Measurements from ENCODE around the gene TTBK1.

Gene TTBK1

GRCh38 chr6:43303751-43304331, 60.6 kb downstream of the TTBK1 start:
- Histone ChIP-seq H2BK5ac (ENCODE audit: low read depth, low read length, poor library complexity) (no peak overlapping the region), H4K12ac (ENCODE audit: low read depth, low read length) (no peak overlapping the region), H3K27me3 (ENCODE audit: insufficient read depth, low read length) (no peaks in the 10 kb centered on the region), H3K23ac (ENCODE audit: low read length) (no peak overlapping the region), H3K14ac (ENCODE audit: low read length) (no peak overlapping the region), H3K4ac (ENCODE audit: low read depth, low read length) (no peak overlapping the region), H3K79me1 (ENCODE audit: low read length) (no peaks in the 10 kb centered on the region), H3K36me3 (ENCODE audit: control insufficient read depth in 1 of 2, insufficient read depth in 2 of 2, low read length in 2 of 2) (no peaks in the 10 kb centered on the region), H2BK120ac (ENCODE audit: insufficient read depth, low read length, poor library complexity) (no peak overlapping the region), H3K4me1 (ENCODE audit: control insufficient read depth in 1 of 2, insufficient read depth in 2 of 2, low read length in 2 of 2) (peaks cover 0 to 4% of the 10 kb centered on the region in 2 experiments), H3K27ac (ENCODE audit: low read depth, low read length) (no peak overlapping the region), H4K8ac (ENCODE audit: low read depth, low read length) (no peak overlapping the region), H2AFZ (ENCODE audit: insufficient read depth, low read length, poor library complexity) (no peak overlapping the region), H2BK12ac (ENCODE audit: low read length) (no peak overlapping the region), H3K18ac (ENCODE audit: low read length) (no peak overlapping the region), H4K91ac (ENCODE audit: low read depth, low read length) (no peak overlapping the region), H3K4me3 (ENCODE audit: low read depth, low read length) (no peak overlapping the region), H2AK5ac (ENCODE audit: low read length) (no peak overlapping the region), H3K79me2 (ENCODE audit: control insufficient read depth, insufficient read depth, low read length, poor library complexity) (no peaks in the 10 kb centered on the region), H3K9me3 (ENCODE audit: insufficient read depth, low read depth, low read length) (no peaks in the 10 kb centered on the region), H3K4me2 (ENCODE audit: low read length) (no peak overlapping the region), H3K9ac (ENCODE audit: low read length) (no peak overlapping the region)
- WGBS (ENCODE audit: extremely low coverage, insufficient coverage, insufficient read length), result no CpG with 5 or more reads among the region's 8 CpGs
- no peak for DNase-seq

- Histone ChIP-seq H3K23ac (ENCODE audit: low read length) (no peak overlapping the region), H3K9ac (ENCODE audit: low read length) (no peak overlapping the region), H3K14ac (ENCODE audit: low read length) (no peak overlapping the region), H3K36me3 (ENCODE audit: control insufficient read depth in 1 of 2, insufficient read depth in 2 of 2, low read length in 2 of 2) (no peaks in the 10 kb centered on the region), H2BK120ac (ENCODE audit: insufficient read depth, low read length, poor library complexity) (no peak overlapping the region), H4K91ac (ENCODE audit: low read depth, low read length) (no peak overlapping the region), H3K27ac (ENCODE audit: low read depth, low read length) (no peak overlapping the region), H3K27me3 (ENCODE audit: insufficient read depth, low read length) (no peaks in the 10 kb centered on the region), H3K4me2 (ENCODE audit: low read length) (no peak overlapping the region), H3K4me3 (ENCODE audit: low read depth, low read length) (no peak overlapping the region), H3K4ac (ENCODE audit: low read depth, low read length) (no peak overlapping the region), H4K12ac (ENCODE audit: low read depth, low read length) (no peak overlapping the region), H2BK12ac (ENCODE audit: low read length) (no peak overlapping the region), H2AK5ac (ENCODE audit: low read length) (no peak overlapping the region), H3K18ac (ENCODE audit: low read length) (no peak overlapping the region), H3K79me2 (ENCODE audit: control insufficient read depth, insufficient read depth, low read length, poor library complexity) (no peaks in the 10 kb centered on the region), H3K9me3 (ENCODE audit: insufficient read depth, low read depth, low read length) (no peaks in the 10 kb centered on the region), H3K4me1 (ENCODE audit: control insufficient read depth in 1 of 2, insufficient read depth in 2 of 2, low read length in 2 of 2) (peaks cover 0 to 4% of the 10 kb centered on the region in 2 experiments), H2AFZ (ENCODE audit: insufficient read depth, low read length, poor library complexity) (no peak overlapping the region), H4K8ac (ENCODE audit: low read depth, low read length) (no peak overlapping the region), H2BK5ac (ENCODE audit: low read depth, low read length, poor library complexity) (no peak overlapping the region), H3K79me1 (ENCODE audit: low read length) (no peaks in the 10 kb centered on the region)
- no CpG with 5 or more reads among the region's 3 CpGs for WGBS (ENCODE audit: extremely low coverage, insufficient coverage, insufficient read length)
- no peak for DNase-seq
Observed at GRCh38 chr6:43304361-43304760, 61.1 kb downstream of the TTBK1 start.

GRCh38 chr6:43304882-43305281, 61.6 kb downstream of the TTBK1 start:
- DNase-seq, result no peak
- H2AFZ ChIP-seq (ENCODE audit: insufficient read depth, low read length, poor library complexity), result no peak overlapping the region
- H3K4me2 ChIP-seq (ENCODE audit: low read length), result no peak overlapping the region
- H4K8ac ChIP-seq (ENCODE audit: low read depth, low read length), result no peak overlapping the region
- no peaks in the 10 kb centered on the region for H3K27me3 ChIP-seq (ENCODE audit: insufficient read depth, low read length)
- no peak overlapping the region for H2BK5ac ChIP-seq (ENCODE audit: low read depth, low read length, poor library complexity)
- H3K9me3 ChIP-seq (ENCODE audit: insufficient read depth, low read depth, low read length), result no peaks in the 10 kb centered on the region
- no peak overlapping the region for H2BK120ac ChIP-seq (ENCODE audit: insufficient read depth, low read length, poor library complexity)
- H4K12ac ChIP-seq (ENCODE audit: low read depth, low read length), result no peak overlapping the region
- H3K23ac ChIP-seq (ENCODE audit: low read length), result no peak overlapping the region
- H3K27ac ChIP-seq (ENCODE audit: low read depth, low read length), result no peak overlapping the region
- no peaks in the 10 kb centered on the region for H3K36me3 ChIP-seq (ENCODE audit: control insufficient read depth in 1 of 2, insufficient read depth in 2 of 2, low read length in 2 of 2)
- H2AK5ac ChIP-seq (ENCODE audit: low read length), result no peak overlapping the region
- no peak overlapping the region for H4K91ac ChIP-seq (ENCODE audit: low read depth, low read length)
- H3K4me1 ChIP-seq (ENCODE audit: control insufficient read depth in 1 of 2, insufficient read depth in 2 of 2, low read length in 2 of 2), result peaks cover 0 to 4% of the 10 kb centered on the region in 2 experiments
- no CpG with 5 or more reads among the region's 2 CpGs for WGBS (ENCODE audit: extremely low coverage, insufficient coverage, insufficient read length)
- H3K4ac ChIP-seq (ENCODE audit: low read depth, low read length), result no peak overlapping the region
- no peak overlapping the region for H2BK12ac ChIP-seq (ENCODE audit: low read length)
- H3K14ac ChIP-seq (ENCODE audit: low read length), result no peak overlapping the region
- H3K79me2 ChIP-seq (ENCODE audit: control insufficient read depth, insufficient read depth, low read length, poor library complexity), result no peaks in the 10 kb centered on the region
- no peak overlapping the region for H3K18ac ChIP-seq (ENCODE audit: low read length)
- H3K4me3 ChIP-seq (ENCODE audit: low read depth, low read length), result no peak overlapping the region
- no peaks in the 10 kb centered on the region for H3K79me1 ChIP-seq (ENCODE audit: low read length)
- no peak overlapping the region for H3K9ac ChIP-seq (ENCODE audit: low read length)

- Histone ChIP-seq H3K27ac (ENCODE audit: low read depth, low read length) (no peak overlapping the region), H2AK5ac (ENCODE audit: low read length) (no peak overlapping the region), H2AFZ (ENCODE audit: insufficient read depth, low read length, poor library complexity) (no peak overlapping the region), H3K27me3 (ENCODE audit: insufficient read depth, low read length) (no peaks in the 10 kb centered on the region), H3K4me1 (ENCODE audit: control insufficient read depth in 1 of 2, insufficient read depth in 2 of 2, low read length in 2 of 2) (peaks cover 0 to 4% of the 10 kb centered on the region in 2 experiments), H4K12ac (ENCODE audit: low read depth, low read length) (no peak overlapping the region), H2BK5ac (ENCODE audit: low read depth, low read length, poor library complexity) (no peak overlapping the region), H3K18ac (ENCODE audit: low read length) (no peak overlapping the region), H3K79me2 (ENCODE audit: control insufficient read depth, insufficient read depth, low read length, poor library complexity) (no peaks in the 10 kb centered on the region), H3K23ac (ENCODE audit: low read length) (no peak overlapping the region), H2BK120ac (ENCODE audit: insufficient read depth, low read length, poor library complexity) (no peak overlapping the region), H3K4ac (ENCODE audit: low read depth, low read length) (no peak overlapping the region), H2BK12ac (ENCODE audit: low read length) (no peak overlapping the region), H3K4me3 (ENCODE audit: low read depth, low read length) (no peak overlapping the region), H3K36me3 (ENCODE audit: control insufficient read depth in 1 of 2, insufficient read depth in 2 of 2, low read length in 2 of 2) (no peaks in the 10 kb centered on the region), H3K9me3 (ENCODE audit: insufficient read depth, low read depth, low read length) (no peaks in the 10 kb centered on the region), H4K91ac (ENCODE audit: low read depth, low read length) (no peak overlapping the region), H3K14ac (ENCODE audit: low read length) (no peak overlapping the region), H3K4me2 (ENCODE audit: low read length) (no peak overlapping the region), H3K79me1 (ENCODE audit: low read length) (no peaks in the 10 kb centered on the region), H4K8ac (ENCODE audit: low read depth, low read length) (no peak overlapping the region), H3K9ac (ENCODE audit: low read length) (no peak overlapping the region)
- WGBS (ENCODE audit: extremely low coverage, insufficient coverage, insufficient read length), result no CpG with 5 or more reads among the region's 7 CpGs
- DNase-seq, result no peak
Observed at GRCh38 chr6:43306086-43306485, 62.8 kb downstream of the TTBK1 start.

Data from trophoblast cell (in vitro differentiated cells and primary cell).